Right lobe of liver (tissue), 4 donors: ENCODE data around the gene OR7D2.

Experiments
- CTCF ChIP-seq, 4 donors: fragments of 200-600 bp in 3 of 4; fragments of 450-650 bp in 1 of 4; IDR thresholded peaks; one replicate each; pipeline versions ENCODE4 v1.5.1 to v1.8.0; 2016 to 2022; ENCODE audit warnings: antibody characterized with exemption in 4 of 4, mild to moderate bottlenecking in 2 of 4
- POLR2A ChIP-seq: fragments of 450-650 bp; IDR thresholded peaks from one replicate; pipeline ENCODE4 v1.6.1; 2017; ENCODE audit warnings: antibody characterized with exemption, mild to moderate bottlenecking
- donor health status: DM: no; HTN: no; CAD: no.
- donor health status: DM: no; HTN: no; CAD: no.
- donor health status: DM: no; HTN: yes; CAD: no.

GRCh38 chr19:9165261-9165660 is 13.5 kb upstream of the OR7D2 start:
- TF ChIP-seq CTCF (IDR thresholded peaks at IDR 0.05) (no peak), POLR2A (no peak)
